Measurements from ENCODE around the gene ANKDD1B.

DNA sequence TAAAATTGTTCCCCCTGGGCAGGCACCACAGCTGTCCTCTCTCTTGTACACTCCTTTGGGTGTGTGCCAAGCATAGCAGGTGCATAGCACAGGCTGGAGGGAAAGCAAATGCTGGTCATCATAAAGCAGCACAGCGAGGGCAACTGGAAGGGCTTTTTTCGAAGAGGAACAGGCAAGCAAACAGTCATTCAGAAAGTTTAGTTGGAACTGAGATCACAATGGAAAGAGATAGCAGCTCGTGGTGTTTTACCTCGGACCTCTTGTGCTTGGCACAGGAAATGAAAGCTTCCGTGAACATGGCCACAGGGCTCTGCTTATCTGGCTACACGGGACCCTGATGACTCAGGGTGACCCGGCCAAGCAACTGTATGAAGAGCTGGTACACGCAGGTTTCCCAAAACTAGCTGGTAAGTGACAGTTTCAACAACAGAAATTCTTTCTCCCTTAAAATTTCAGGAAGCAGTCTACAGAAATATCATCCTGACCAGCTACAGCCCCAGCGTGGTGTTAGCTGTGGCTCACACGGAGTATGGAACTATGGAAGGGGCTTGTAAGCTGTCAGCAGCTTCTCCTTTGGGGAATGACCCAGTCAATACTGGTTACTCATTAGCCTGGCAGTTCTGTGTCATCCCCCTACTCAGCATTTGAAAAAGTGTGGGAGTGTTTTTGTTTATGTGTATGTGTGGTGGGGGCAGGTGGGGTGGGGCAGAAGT is 57.9 kb downstream of the ANKDD1B start:
- TF ChIP-seq CTCF (IDR thresholded peaks at IDR 0.05) (no peak), POLR2AphosphoS5 (IDR thresholded peaks at IDR 0.05; ENCODE audit: low read depth, low read length) (no peak), SIN3A (IDR thresholded peaks at IDR 0.05; ENCODE audit: borderline replicate concordance, insufficient read depth, low read depth, low read length) (no peak)
- TF ChIP-seq, protein P1, sequence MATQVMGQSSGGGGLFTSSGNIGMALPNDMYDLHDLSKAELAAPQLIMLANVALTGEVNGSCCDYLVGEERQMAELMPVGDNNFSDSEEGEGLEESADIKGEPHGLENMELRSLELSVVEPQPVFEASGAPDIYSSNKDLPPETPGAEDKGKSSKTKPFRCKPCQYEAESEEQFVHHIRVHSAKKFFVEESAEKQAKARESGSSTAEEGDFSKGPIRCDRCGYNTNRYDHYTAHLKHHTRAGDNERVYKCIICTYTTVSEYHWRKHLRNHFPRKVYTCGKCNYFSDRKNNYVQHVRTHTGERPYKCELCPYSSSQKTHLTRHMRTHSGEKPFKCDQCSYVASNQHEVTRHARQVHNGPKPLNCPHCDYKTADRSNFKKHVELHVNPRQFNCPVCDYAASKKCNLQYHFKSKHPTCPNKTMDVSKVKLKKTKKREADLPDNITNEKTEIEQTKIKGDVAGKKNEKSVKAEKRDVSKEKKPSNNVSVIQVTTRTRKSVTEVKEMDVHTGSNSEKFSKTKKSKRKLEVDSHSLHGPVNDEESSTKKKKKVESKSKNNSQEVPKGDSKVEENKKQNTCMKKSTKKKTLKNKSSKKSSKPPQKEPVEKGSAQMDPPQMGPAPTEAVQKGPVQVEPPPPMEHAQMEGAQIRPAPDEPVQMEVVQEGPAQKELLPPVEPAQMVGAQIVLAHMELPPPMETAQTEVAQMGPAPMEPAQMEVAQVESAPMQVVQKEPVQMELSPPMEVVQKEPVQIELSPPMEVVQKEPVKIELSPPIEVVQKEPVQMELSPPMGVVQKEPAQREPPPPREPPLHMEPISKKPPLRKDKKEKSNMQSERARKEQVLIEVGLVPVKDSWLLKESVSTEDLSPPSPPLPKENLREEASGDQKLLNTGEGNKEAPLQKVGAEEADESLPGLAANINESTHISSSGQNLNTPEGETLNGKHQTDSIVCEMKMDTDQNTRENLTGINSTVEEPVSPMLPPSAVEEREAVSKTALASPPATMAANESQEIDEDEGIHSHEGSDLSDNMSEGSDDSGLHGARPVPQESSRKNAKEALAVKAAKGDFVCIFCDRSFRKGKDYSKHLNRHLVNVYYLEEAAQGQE (IDR thresholded peaks at IDR 0.05; ENCODE audit: insufficient read depth in 1 of 2, low read depth in 2 of 2, low read length in 1 of 2), result no peak

Measured in Panc1 (cell line).